Measurements from ENCODE around the gene RSKR.
"Not testable (repeated sequence)": the region's sequence is repeated elsewhere in the genome, so short reads cannot be mapped to it uniquely, and the experiment has no call there.

Gene RSKR

GRCh38 chr17:28613931-28614381 is at the start of gene RSKR:
Gene RSKR (minus strand): TSS chr17:28614185. CDS start chr17:28614161, 24 bp downstream.
- H3K9me3 Mint-ChIP-seq: no peaks in the 10 kb centered on the region
- no peaks in the 10 kb centered on the region for H3K27me3 Mint-ChIP-seq
- H3K4me3 Mint-ChIP-seq: no peak within 1 kb of the TSS
- H3K36me3 Mint-ChIP-seq: peaks cover 23% of the 10 kb centered on the region
- ATAC-seq (ENCODE audit: low read depth) (no peak), DNase-seq (ENCODE audit: low spot score in 2 of 2) (no peak)
- no peak within 1 kb of the TSS for H3K27ac Mint-ChIP-seq
- peaks cover 18% of the 10 kb centered on the region for H3K4me1 Mint-ChIP-seq

- Mint-ChIP-seq H3K4me1 (peaks cover 43% of the 10 kb centered on the region), H3K27me3 (no peaks in the 10 kb centered on the region), H3K36me3 (peaks cover 19% of the 10 kb centered on the region), H3K9me3 (no peaks in the 10 kb centered on the region), H3K4me3 (peak overlapping the region; percentile 100), H3K27ac (peak overlapping the region; percentile 100)
- DNase-seq (ENCODE audit: low spot score in 2 of 2) (no peak), ATAC-seq (ENCODE audit: low read depth) (no peak)
Measured at GRCh38 chr17:28663723-28664122, 49.7 kb upstream of the RSKR start.

GRCh38 chr17:28662527-28662829 is 48.5 kb upstream of the RSKR start:
- Mint-ChIP-seq H3K27ac (peak overlapping the region; percentile 100), H3K4me1 (peaks cover 39% of the 10 kb centered on the region), H3K9me3 (no peaks in the 10 kb centered on the region), H3K27me3 (no peaks in the 10 kb centered on the region), H3K36me3 (peaks cover 16% of the 10 kb centered on the region), H3K4me3 (peak overlapping the region; percentile 100)
- no peak for ATAC-seq (ENCODE audit: low read depth)
- no peak for DNase-seq (ENCODE audit: low spot score in 2 of 2)

GRCh38 chr17:28661635-28662526 is 47.9 kb upstream of the RSKR start, which contains the start of the genes SDF2 and SUPT6H:
Gene SDF2 (minus strand): TSS chr17:28661906. CDS start chr17:28661876, 30 bp downstream.
Gene SUPT6H (plus strand): TSS chr17:28662205. CDS start chr17:28673402, 11,197 bp downstream.
- H3K27ac Mint-ChIP-seq: peak within 1 kb of the TSS; percentile 100
- peaks cover 38% of the 10 kb centered on the region for H3K4me1 Mint-ChIP-seq
- no peaks in the 10 kb centered on the region for H3K27me3 Mint-ChIP-seq
- no peaks in the 10 kb centered on the region for H3K9me3 Mint-ChIP-seq
- peak; percentile 90 to 96 for DNase-seq (ENCODE audit: low spot score in 2 of 2)
- ATAC-seq (ENCODE audit: low read depth): peak; percentile 85
- peak within 1 kb of the TSS; percentile 100 for H3K4me3 Mint-ChIP-seq
- H3K36me3 Mint-ChIP-seq: peaks cover 16% of the 10 kb centered on the region

GRCh38 chr17:28659497-28659881 is 45.5 kb upstream of the RSKR start:
- not testable (repeated sequence) for ATAC-seq (ENCODE audit: low read depth); H3K27me3 Mint-ChIP-seq; H3K9me3 Mint-ChIP-seq; H3K27ac Mint-ChIP-seq; H3K4me3 Mint-ChIP-seq; DNase-seq (ENCODE audit: low spot score in 2 of 2)
- peaks cover 13% of the 10 kb centered on the region for H3K36me3 Mint-ChIP-seq
- H3K4me1 Mint-ChIP-seq: peaks cover 32% of the 10 kb centered on the region

- peaks cover 29% of the 10 kb centered on the region for H3K4me1 Mint-ChIP-seq
- H3K27ac Mint-ChIP-seq; H3K27me3 Mint-ChIP-seq; H3K4me3 Mint-ChIP-seq; DNase-seq (ENCODE audit: low spot score in 2 of 2); H3K9me3 Mint-ChIP-seq; ATAC-seq (ENCODE audit: low read depth): not testable (repeated sequence)
- H3K36me3 Mint-ChIP-seq: peaks cover 11% of the 10 kb centered on the region
Measured at GRCh38 chr17:28658766-28659496, 44.9 kb upstream of the RSKR start.

GRCh38 chr17:28658342-28658741 is 44.4 kb upstream of the RSKR start:
- not testable (repeated sequence) for DNase-seq (ENCODE audit: low spot score in 2 of 2)

GRCh38 chr17:28657756-28658155 is 43.8 kb upstream of the RSKR start:
- Mint-ChIP-seq H3K4me3 (no peak overlapping the region), H3K27ac (no peak overlapping the region), H3K9me3 (no peaks in the 10 kb centered on the region), H3K4me1 (peaks cover 19% of the 10 kb centered on the region), H3K36me3 (peaks cover 11% of the 10 kb centered on the region), H3K27me3 (no peaks in the 10 kb centered on the region)
- ATAC-seq (ENCODE audit: low read depth) (no peak), DNase-seq (ENCODE audit: low spot score in 2 of 2) (no peak)

More at GRCh38 chr17:28658342-28658741, 44.4 kb upstream of the RSKR start:
- Mint-ChIP-seq H3K4me1 (peaks cover 25% of the 10 kb centered on the region), H3K36me3 (peaks cover 11% of the 10 kb centered on the region)
- not testable (repeated sequence) for H3K27me3 Mint-ChIP-seq; H3K27ac Mint-ChIP-seq; H3K9me3 Mint-ChIP-seq; ATAC-seq (ENCODE audit: low read depth); H3K4me3 Mint-ChIP-seq

- Mint-ChIP-seq H3K27ac (no peak overlapping the region), H3K27me3 (no peaks in the 10 kb centered on the region), H3K36me3 (peaks cover 16% of the 10 kb centered on the region), H3K4me3 (no peak overlapping the region), H3K4me1 (peaks cover 10% of the 10 kb centered on the region), H3K9me3 (no peaks in the 10 kb centered on the region)
- no peak for DNase-seq (ENCODE audit: low spot score in 2 of 2)
- no peak for ATAC-seq (ENCODE audit: low read depth)
Measured at GRCh38 chr17:28655160-28655559, 41.2 kb upstream of the RSKR start.

- ATAC-seq (ENCODE audit: low read depth): no peak
- Mint-ChIP-seq H3K4me1 (peaks cover 22% of the 10 kb centered on the region), H3K27ac (no peak overlapping the region), H3K9me3 (no peaks in the 10 kb centered on the region), H3K36me3 (peaks cover 11% of the 10 kb centered on the region), H3K4me3 (no peak overlapping the region), H3K27me3 (no peaks in the 10 kb centered on the region)
- DNase-seq (ENCODE audit: low spot score in 2 of 2): no peak
Measured at GRCh38 chr17:28648698-28649097, 34.7 kb upstream of the RSKR start.

- peaks cover 27% of the 10 kb centered on the region for H3K4me1 Mint-ChIP-seq
- peak overlapping the region; percentile 94 for H3K27ac Mint-ChIP-seq
- no peaks in the 10 kb centered on the region for H3K9me3 Mint-ChIP-seq
- H3K36me3 Mint-ChIP-seq: peaks cover 15% of the 10 kb centered on the region
- H3K27me3 Mint-ChIP-seq: no peaks in the 10 kb centered on the region
- ATAC-seq (ENCODE audit: low read depth): no peak
- DNase-seq (ENCODE audit: low spot score in 2 of 2): no peak
- H3K4me3 Mint-ChIP-seq: peak overlapping the region; percentile 91
Measured at GRCh38 chr17:28646039-28646754, 32.2 kb upstream of the RSKR start.

GRCh38 chr17:28645576-28645939 is 31.6 kb upstream of the RSKR start:
- peak overlapping the region; percentile 94 for H3K27ac Mint-ChIP-seq
- DNase-seq (ENCODE audit: low spot score in 2 of 2): no peak
- H3K27me3 Mint-ChIP-seq: no peaks in the 10 kb centered on the region
- no peaks in the 10 kb centered on the region for H3K9me3 Mint-ChIP-seq
- H3K4me1 Mint-ChIP-seq: peaks cover 27% of the 10 kb centered on the region
- peaks cover 15% of the 10 kb centered on the region for H3K36me3 Mint-ChIP-seq
- peak overlapping the region; percentile 91 for H3K4me3 Mint-ChIP-seq
- ATAC-seq (ENCODE audit: low read depth): no peak

GRCh38 chr17:28644787-28645575 is 31.0 kb upstream of the RSKR start, which contains the start of gene BLTP2:
Gene BLTP2 (minus strand): TSS chr17:28645158. CDS start chr17:28645056, 102 bp downstream.
- H3K4me3 Mint-ChIP-seq: peak within 1 kb of the TSS; percentile 91
- H3K36me3 Mint-ChIP-seq: peaks cover 18% of the 10 kb centered on the region
- H3K27ac Mint-ChIP-seq: peak within 1 kb of the TSS; percentile 94
- ATAC-seq (ENCODE audit: low read depth): peak; percentile 94
- peak; percentile 88 to 91 for DNase-seq (ENCODE audit: low spot score in 2 of 2)
- H3K27me3 Mint-ChIP-seq: no peaks in the 10 kb centered on the region
- peaks cover 30% of the 10 kb centered on the region for H3K4me1 Mint-ChIP-seq
- no peaks in the 10 kb centered on the region for H3K9me3 Mint-ChIP-seq
